Lung (tissue), 12 donors: ENCODE data around the gene IFT172. TPM values are rescaled to one million over a fixed set of nuclear protein-coding genes. Genes with fewer than 3 reads are reported as not detected.

Experiments
- ATAC-seq: fragments of 200-7000 bp; cut with Tn5 transposase; one replicate; pipeline ENCODE4 v1.9.1; 2020; ENCODE audit warnings: moderate number of reproducible peaks; ENCODE audit not compliant: insufficient read depth, low FRiP score
- DNase-seq, 3 donors: peaks; one replicate each; pipeline ENCODE4 v3.0.0-alpha.2; 2013 to 2017
- H3K27ac ChIP-seq, 2 donors: one replicate each; pipeline ENCODE4 v1.5.1; 2013; ENCODE audit warnings: mild to moderate bottlenecking in 2 of 2, moderate library complexity in 2 of 2, control low read depth in 1 of 2, inconsistent platforms in 1 of 2, low read depth in 1 of 2, low read length in 1 of 2
- H3K27me3 ChIP-seq, 3 donors: one replicate each; pipeline ENCODE4 v1.5.1; 2013; ENCODE audit warnings: low read length in 2 of 3; ENCODE audit not compliant: control insufficient read depth in 3 of 3, insufficient read depth in 3 of 3
- H3K36me3 ChIP-seq, 4 donors: one replicate each; pipeline ENCODE4 v1.5.1; 2013; ENCODE audit warnings: low read length in 4 of 4, mild to moderate bottlenecking in 1 of 4, moderate library complexity in 1 of 4; ENCODE audit not compliant: control insufficient read depth in 4 of 4, insufficient read depth in 4 of 4
- H3K4me1 ChIP-seq, 5 donors: one replicate each; pipeline ENCODE4 v1.5.1; 2013; ENCODE audit warnings: low read length in 5 of 5, mild to moderate bottlenecking in 2 of 5, moderate library complexity in 1 of 5; ENCODE audit not compliant: control insufficient read depth in 5 of 5, insufficient read depth in 5 of 5
- H3K4me3 ChIP-seq: one replicate; pipeline ENCODE4 v1.5.1; 2013; ENCODE audit warnings: mild to moderate bottlenecking, control low read depth, moderate library complexity
- H3K9ac ChIP-seq, 2 donors: one replicate each; pipeline ENCODE4 v1.5.1; 2013; ENCODE audit warnings: low read length in 2 of 2, control low read depth in 1 of 2; ENCODE audit not compliant: insufficient read depth in 1 of 2
- H3K9me3 ChIP-seq, 4 donors: one replicate each; pipeline ENCODE4 v1.5.1; 2013; ENCODE audit warnings: low read length in 3 of 4, mild to moderate bottlenecking in 1 of 4, moderate library complexity in 1 of 4; ENCODE audit not compliant: control insufficient read depth in 4 of 4, insufficient read depth in 3 of 4
- CTCF ChIP-seq: IDR thresholded peaks from 2 replicates; pipeline ENCODE4 v1.5.1; 2012; ENCODE audit warnings: mild to moderate bottlenecking; ENCODE audit errors: control extremely low read depth, extremely low read depth
- WGBS, 2 donors: extraction: QIAGEN DNeasy Blood & Tissue Kit; methylation state at CpG; one replicate each; pipeline ENCODE4 v1.1.7; 2013; 5-methylcytosine and 5-hydroxymethylcytosine counted together
- polyA plus RNA-seq, 2 donors: library from polyadenylated mRNA; stranded (reverse); fragments of 200-250 nt; gene quantifications; one replicate each; pipeline ENCODE4 v1.2.1, GENCODE V29; 2013
- total RNA-seq, 2 donors: library from RNA; depleted of rRNA in 1 of 2; stranded (reverse); fragments of >200 nt in 1 of 2; gene quantifications; one replicate each; pipeline ENCODE4 v1.2.1, GENCODE V29; 2014 to 2021
- donor health status: control.
- donor health status: control.
- donor health status: Bipolar disorder and iron deficiency.
- donor health status: healthy.
- donor health status: DM: yes; HTN: yes; CAD: no.

Gene IFT172
- total and polyA plus RNA-seq, 4 donors: 17.8 to 52.2 (median 35.6) TPM

GRCh38 chr2:27531983-27532382 is 42.4 kb upstream of the IFT172 start:
- H3K27me3 ChIP-seq: no peaks in the 10 kb centered on the region
- 90 to 97% methylated on average over 2 of the region's 2 CpGs for WGBS, 2 donors
- DNase-seq (peak in 2 of 3 donors; percentile 6 to 46), ATAC-seq (no peak)
- TF ChIP-seq CTCF: no peak
- H3K9ac ChIP-seq: no peak overlapping the region
- no peaks in the 10 kb centered on the region for H3K9me3 ChIP-seq
- no peak overlapping the region for H3K27ac ChIP-seq
- H3K4me3 ChIP-seq: no peak overlapping the region
- H3K36me3 ChIP-seq: no peaks in the 10 kb centered on the region
- no peaks in the 10 kb centered on the region for H3K4me1 ChIP-seq

- WGBS, 2 donors: 66 to 78% methylated on average over 3 of the region's 3 CpGs
- TF ChIP-seq CTCF: no peak
- Histone ChIP-seq H3K9me3 (peaks cover 0 to 2% (median 0%) of the 10 kb centered on the region in 4 donors), H3K27me3 (no peaks in the 10 kb centered on the region), H3K4me3 (no peak overlapping the region), H3K27ac (no peak overlapping the region), H3K4me1 (no peaks in the 10 kb centered on the region), H3K36me3 (no peaks in the 10 kb centered on the region), H3K9ac (no peak overlapping the region)
- ATAC-seq: no peak
- no peak for DNase-seq
Observed at GRCh38 chr2:27527182-27527581, 37.6 kb upstream of the IFT172 start.

- WGBS, 2 donors: 91 to 95% methylated on average over 7 of the region's 7 CpGs
- DNase-seq (no peak), ATAC-seq (no peak)
- Histone ChIP-seq H3K27ac (no peak overlapping the region), H3K27me3 (no peaks in the 10 kb centered on the region), H3K4me1 (no peaks in the 10 kb centered on the region), H3K36me3 (no peaks in the 10 kb centered on the region), H3K9me3 (peaks cover 0 to 2% (median 0%) of the 10 kb centered on the region in 4 donors), H3K4me3 (no peak overlapping the region), H3K9ac (no peak overlapping the region)
- no peak for TF ChIP-seq CTCF
Observed at GRCh38 chr2:27522400-27522945, 32.9 kb upstream of the IFT172 start.

GRCh38 chr2:27520316-27520715 is 30.8 kb upstream of the IFT172 start:
- DNase-seq (no peak), ATAC-seq (no peak)
- Histone ChIP-seq H3K9ac (no peak overlapping the region), H3K4me1 (no peaks in the 10 kb centered on the region), H3K27ac (no peak overlapping the region), H3K9me3 (peaks cover 0 to 2% (median 0%) of the 10 kb centered on the region in 4 donors), H3K27me3 (no peaks in the 10 kb centered on the region), H3K36me3 (no peaks in the 10 kb centered on the region), H3K4me3 (no peak overlapping the region)
- 87 to 89% methylated on average over 2 of the region's 2 CpGs for WGBS, 2 donors
- no peak for TF ChIP-seq CTCF
